Body of pancreas (tissue), 4 donors: ENCODE data around the gene UQCRC2. TPM values are rescaled to one million over a fixed set of nuclear protein-coding genes. Genes with fewer than 3 reads are reported as not detected.

ENCODE experiments used
- ATAC-seq: fragments of 150-250 bp; one replicate; pipeline ENCODE4 v1.9.1; 2016
- DNase-seq, 4 donors: peaks; one replicate each; pipeline ENCODE4 v3.0.0-alpha.2; 2019
- H3K27ac ChIP-seq, 4 donors: fragments of 200-600 bp; sonication (generic); 1 replicate in 3 of 4; 2 replicates in 1 of 4; pipeline versions ENCODE4 v1.5.1 to v1.6.1; 2016 to 2019; ENCODE audit warnings: mild to moderate bottlenecking in 1 of 4, mixed read lengths in 1 of 4, moderate library complexity in 1 of 4
- H3K27me3 ChIP-seq, 2 donors: fragments of 200-600 bp; sonication (generic); one replicate each; pipeline ENCODE4 v1.6.0; 2016; ENCODE audit warnings: mild to moderate bottlenecking in 1 of 2
- H3K36me3 ChIP-seq, 2 donors: fragments of 200-600 bp; sonication (generic); replicated peaks in 1 of 2; 2 replicates each; pipeline ENCODE4 v1.5.1; 2016; ENCODE audit warnings: low read depth in 2 of 2; ENCODE audit not compliant: insufficient read depth in 1 of 2
- H3K4me1 ChIP-seq: fragments of 200-600 bp; sonication (generic); one replicate; pipeline ENCODE4 v1.6.0; 2016
- H3K4me3 ChIP-seq, 2 donors: fragments of 200-600 bp; sonication (generic); 1 replicate in 1 of 2; 2 replicates in 1 of 2; pipeline ENCODE4 v1.5.1; 2016 to 2019
- H3K9me3 ChIP-seq, 3 donors: fragments of 200-600 bp; sonication (generic); 1 replicate in 2 of 3; 2 replicates in 1 of 3; pipeline ENCODE4 v1.5.1; 2016
- POLR2A ChIP-seq, 3 donors: fragments of 450-650 bp; IDR thresholded peaks; one replicate each; pipeline ENCODE4 v1.6.1; 2016; ENCODE audit warnings: antibody characterized with exemption in 3 of 3, mild to moderate bottlenecking in 2 of 3
- WGBS, 2 donors: methylation state at CpG; one replicate each; pipeline ENCODE4 v1.1.5; 2017; 5-methylcytosine and 5-hydroxymethylcytosine counted together
- intact Hi-C: fragments of 100-400 bp; cut with DNase I; formaldehyde crosslinking; loops from one replicate; pipeline ENCODE4 v1.15.1; 2023
- total RNA-seq, 2 donors: library from RNA; depleted of rRNA; stranded (reverse); fragments of >200 nt; gene quantifications; one replicate each; pipeline ENCODE4 v1.1.0, GENCODE V29; 2016
- TF ChIP-seq, protein P1 (sequence below), 7 experiments: fragments of 450-650 bp in 4 of 7; fragments of 200-600 bp in 3 of 7; sonication (generic) in 3 of 7; IDR thresholded peaks; one replicate each; pipeline ENCODE4 v1.5.1; 2016 to 2019; ENCODE audit warnings: antibody characterized with exemption in 7 of 7

UQCRC2 gene
- total RNA-seq, 2 donors from 2014 or later: 63.3 to 128 TPM

- H3K36me3 ChIP-seq: peaks cover 0 to 48% of the 10 kb centered on the region in 2 donors
- no peaks in the 10 kb centered on the region for H3K27me3 ChIP-seq
- ATAC-seq (no peak), DNase-seq (no peak)
- H3K4me1 ChIP-seq: peaks cover 12% of the 10 kb centered on the region
- intact Hi-C loops: no loop called here
- TF ChIP-seq, protein P1, sequence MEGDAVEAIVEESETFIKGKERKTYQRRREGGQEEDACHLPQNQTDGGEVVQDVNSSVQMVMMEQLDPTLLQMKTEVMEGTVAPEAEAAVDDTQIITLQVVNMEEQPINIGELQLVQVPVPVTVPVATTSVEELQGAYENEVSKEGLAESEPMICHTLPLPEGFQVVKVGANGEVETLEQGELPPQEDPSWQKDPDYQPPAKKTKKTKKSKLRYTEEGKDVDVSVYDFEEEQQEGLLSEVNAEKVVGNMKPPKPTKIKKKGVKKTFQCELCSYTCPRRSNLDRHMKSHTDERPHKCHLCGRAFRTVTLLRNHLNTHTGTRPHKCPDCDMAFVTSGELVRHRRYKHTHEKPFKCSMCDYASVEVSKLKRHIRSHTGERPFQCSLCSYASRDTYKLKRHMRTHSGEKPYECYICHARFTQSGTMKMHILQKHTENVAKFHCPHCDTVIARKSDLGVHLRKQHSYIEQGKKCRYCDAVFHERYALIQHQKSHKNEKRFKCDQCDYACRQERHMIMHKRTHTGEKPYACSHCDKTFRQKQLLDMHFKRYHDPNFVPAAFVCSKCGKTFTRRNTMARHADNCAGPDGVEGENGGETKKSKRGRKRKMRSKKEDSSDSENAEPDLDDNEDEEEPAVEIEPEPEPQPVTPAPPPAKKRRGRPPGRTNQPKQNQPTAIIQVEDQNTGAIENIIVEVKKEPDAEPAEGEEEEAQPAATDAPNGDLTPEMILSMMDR (IDR thresholded peaks at IDR 0.05): no peak
- no peak for TF ChIP-seq POLR2A (IDR thresholded peaks at IDR 0.05)
- no peaks in the 10 kb centered on the region for H3K9me3 ChIP-seq
- no peak overlapping the region for H3K27ac ChIP-seq
- H3K4me3 ChIP-seq: no peak overlapping the region
- WGBS, 2 donors: 77 to 82% methylated on average over 3 of the region's 3 CpGs
Observed at GRCh38 chr16:21959050-21959449, 5.9 kb downstream of the UQCRC2 start.

- peaks cover 11 to 71% of the 10 kb centered on the region in 2 donors for H3K36me3 ChIP-seq
- H3K4me1 ChIP-seq: no peaks in the 10 kb centered on the region
- no peaks in the 10 kb centered on the region for H3K27me3 ChIP-seq
- no peak overlapping the region for H3K27ac ChIP-seq
- intact Hi-C loops: no loop called here
- WGBS, 2 donors: 77 to 82% methylated on average over 5 of the region's 5 CpGs
- DNase-seq: no peak
- H3K4me3 ChIP-seq: no peak overlapping the region
- ATAC-seq: no peak
- TF ChIP-seq, protein P1 (IDR thresholded peaks at IDR 0.05): no peak
- TF ChIP-seq POLR2A (IDR thresholded peaks at IDR 0.05): no peak
- no peaks in the 10 kb centered on the region for H3K9me3 ChIP-seq
Observed at GRCh38 chr16:21962475-21962874, 9.3 kb downstream of the UQCRC2 start.

- DNase-seq (no peak), ATAC-seq (no peak)
- no peak overlapping the region for H3K4me3 ChIP-seq
- TF ChIP-seq POLR2A (IDR thresholded peaks at IDR 0.05): no peak
- TF ChIP-seq, protein P1 (IDR thresholded peaks at IDR 0.05): no peak
- H3K36me3 ChIP-seq: peaks cover 11 to 72% of the 10 kb centered on the region in 2 donors
- no peaks in the 10 kb centered on the region for H3K27me3 ChIP-seq
- no peak overlapping the region for H3K27ac ChIP-seq
- 78 to 85% methylated on average over 3 of the region's 3 CpGs for WGBS, 2 donors
- H3K4me1 ChIP-seq: no peaks in the 10 kb centered on the region
- H3K9me3 ChIP-seq: no peaks in the 10 kb centered on the region
- intact Hi-C loops: no loop called here
Observed at GRCh38 chr16:21963887-21964286, 10.7 kb downstream of the UQCRC2 start.

DNA sequence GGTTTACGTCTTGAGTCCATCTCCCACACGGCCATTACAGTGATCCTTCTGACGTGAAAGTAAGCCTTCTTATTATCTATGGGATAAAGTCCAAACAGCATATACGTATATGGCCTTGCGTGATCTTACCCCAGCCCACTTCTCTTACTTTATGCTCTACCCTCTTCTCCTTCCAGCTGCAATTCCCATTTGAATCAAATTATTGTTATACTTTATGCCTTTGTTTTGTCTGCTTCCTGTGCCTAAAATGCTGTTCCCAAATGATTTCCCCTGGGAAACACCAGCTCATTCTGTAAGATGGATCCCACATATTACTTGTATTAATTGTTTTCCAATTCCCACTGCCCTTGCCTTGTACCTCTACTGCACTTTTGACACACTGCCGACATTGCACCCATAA lies 11.2 kb downstream of the UQCRC2 start:
- DNase-seq: no peak
- no peaks in the 10 kb centered on the region for H3K27me3 ChIP-seq
- H3K4me1 ChIP-seq: no peaks in the 10 kb centered on the region
- 89 to 94% methylated on average over 6 of the region's 6 CpGs for WGBS, 2 donors
- H3K36me3 ChIP-seq: peaks cover 11 to 71% of the 10 kb centered on the region in 2 donors
- no peaks in the 10 kb centered on the region for H3K9me3 ChIP-seq
- no peak for ATAC-seq
- no peak overlapping the region for H3K4me3 ChIP-seq
- H3K27ac ChIP-seq: no peak overlapping the region
- intact Hi-C loops: no loop called here
- TF ChIP-seq, protein P1 (IDR thresholded peaks at IDR 0.05): no peak

- H3K4me3 ChIP-seq: no peak overlapping the region
- DNase-seq (no peak), ATAC-seq (no peak)
- H3K9me3 ChIP-seq: no peaks in the 10 kb centered on the region
- H3K27ac ChIP-seq: no peak overlapping the region
- WGBS, 2 donors: 89 to 94% methylated on average over 4 of the region's 4 CpGs
- H3K27me3 ChIP-seq: no peaks in the 10 kb centered on the region
- no peak for TF ChIP-seq POLR2A (IDR thresholded peaks at IDR 0.05)
- TF ChIP-seq, protein P1 (IDR thresholded peaks at IDR 0.05): no peak
- peaks cover 25 to 66% of the 10 kb centered on the region in 2 donors for H3K36me3 ChIP-seq
- no peaks in the 10 kb centered on the region for H3K4me1 ChIP-seq
- intact Hi-C loops: no loop called here
Observed at GRCh38 chr16:21971856-21972255, 18.7 kb downstream of the UQCRC2 start.
